HL-60 (cell line): ENCODE results near the gene ZNF423.

Experiments
- POLR2AphosphoS5 ChIP-seq: IDR thresholded peaks from 2 replicates; pipeline ENCODE4 v1.6.1; 2012; ENCODE audit warnings: low read depth
- SPI1 ChIP-seq: IDR thresholded peaks from 2 replicates; pipeline ENCODE4 v1.6.1; 2012; ENCODE audit warnings: low read depth, mild to moderate bottlenecking, borderline replicate concordance
- TF ChIP-seq, protein P1 (sequence below): IDR thresholded peaks from one replicate; pipeline ENCODE4 v1.5.1; 2011; ENCODE audit warnings: low read length, control low read depth, inconsistent platforms; ENCODE audit not compliant: insufficient read depth

DNA sequence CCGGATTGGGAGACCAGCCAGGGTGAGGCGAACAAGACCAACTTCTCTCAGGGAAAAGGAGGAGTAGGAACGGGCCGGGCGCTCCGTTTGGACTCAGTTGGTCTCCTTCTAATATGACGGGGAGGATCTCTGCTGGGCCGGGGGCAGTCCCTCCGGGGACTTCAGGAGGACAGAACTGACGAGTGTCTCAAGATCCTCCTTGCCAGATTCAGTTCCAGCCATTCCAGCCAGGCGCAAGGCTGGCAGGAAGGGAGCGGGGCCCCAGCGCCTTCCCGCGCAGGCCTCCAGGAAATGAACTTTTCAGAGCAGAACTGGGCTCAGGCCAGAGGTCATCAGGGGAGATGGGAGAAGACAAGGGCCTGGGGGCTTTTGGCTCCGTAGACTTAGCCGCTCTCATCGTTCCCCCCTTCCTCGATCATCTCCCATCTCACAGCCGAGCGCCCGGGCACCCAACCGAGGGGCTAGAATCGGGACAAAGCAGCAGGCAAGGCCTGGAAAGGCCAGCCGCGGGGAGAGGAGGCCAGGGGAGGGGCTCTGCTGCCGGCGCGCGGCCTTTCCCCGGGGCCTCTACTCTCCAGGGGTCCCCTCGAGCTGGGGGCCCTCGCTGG lies 1.6 kb downstream of the ZNF423 start:
- TF ChIP-seq, protein P1, sequence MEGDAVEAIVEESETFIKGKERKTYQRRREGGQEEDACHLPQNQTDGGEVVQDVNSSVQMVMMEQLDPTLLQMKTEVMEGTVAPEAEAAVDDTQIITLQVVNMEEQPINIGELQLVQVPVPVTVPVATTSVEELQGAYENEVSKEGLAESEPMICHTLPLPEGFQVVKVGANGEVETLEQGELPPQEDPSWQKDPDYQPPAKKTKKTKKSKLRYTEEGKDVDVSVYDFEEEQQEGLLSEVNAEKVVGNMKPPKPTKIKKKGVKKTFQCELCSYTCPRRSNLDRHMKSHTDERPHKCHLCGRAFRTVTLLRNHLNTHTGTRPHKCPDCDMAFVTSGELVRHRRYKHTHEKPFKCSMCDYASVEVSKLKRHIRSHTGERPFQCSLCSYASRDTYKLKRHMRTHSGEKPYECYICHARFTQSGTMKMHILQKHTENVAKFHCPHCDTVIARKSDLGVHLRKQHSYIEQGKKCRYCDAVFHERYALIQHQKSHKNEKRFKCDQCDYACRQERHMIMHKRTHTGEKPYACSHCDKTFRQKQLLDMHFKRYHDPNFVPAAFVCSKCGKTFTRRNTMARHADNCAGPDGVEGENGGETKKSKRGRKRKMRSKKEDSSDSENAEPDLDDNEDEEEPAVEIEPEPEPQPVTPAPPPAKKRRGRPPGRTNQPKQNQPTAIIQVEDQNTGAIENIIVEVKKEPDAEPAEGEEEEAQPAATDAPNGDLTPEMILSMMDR, result no peak
- TF ChIP-seq POLR2AphosphoS5 (no peak), SPI1 (no peak)
